Tibial artery (tissue), 4 donors: ENCODE measurements around the gene SMC3.
"Not testable (repeated sequence)": the region's sequence is repeated elsewhere in the genome, so short reads cannot be mapped to it uniquely, and the experiment has no call there.

Source experiments
- DNase-seq, 2 donors: peaks; one replicate each; pipeline ENCODE4 v3.0.0-alpha.2; 2019
- H3K27ac ChIP-seq, 2 donors: fragments of 200-600 bp; sonication (generic) in 1 of 2; 1 replicate in 1 of 2; 2 replicates in 1 of 2; pipeline ENCODE4 v1.5.1; 2018 to 2019; ENCODE audit warnings: mild to moderate bottlenecking in 1 of 2
- H3K27me3 ChIP-seq, 2 donors: fragments of 200-600 bp; sonication (generic) in 1 of 2; one replicate each; pipeline versions ENCODE4 v1.5.1 to v1.6.0; 2016 to 2019
- H3K36me3 ChIP-seq, 3 donors: fragments of 200-600 bp; sonication (generic) in 2 of 3; one replicate each; pipeline ENCODE4 v1.5.1; 2016 to 2019; ENCODE audit warnings: mild to moderate bottlenecking in 2 of 3
- H3K4me1 ChIP-seq, 4 donors: fragments of 200-600 bp; sonication (generic) in 2 of 4; 1 replicate in 3 of 4; 2 replicates in 1 of 4; pipeline ENCODE4 v1.5.1; 2016 to 2019
- H3K4me3 ChIP-seq, 2 donors: fragments of 200-600 bp; sonication (generic) in 1 of 2; 1 replicate in 1 of 2; 2 replicates in 1 of 2; pipeline ENCODE4 v1.5.1; 2018 to 2019; ENCODE audit warnings: mild to moderate bottlenecking in 2 of 2
- H3K9me3 ChIP-seq, 3 donors: fragments of 200-600 bp; sonication (generic) in 1 of 3; one replicate each; pipeline ENCODE4 v1.5.1; 2016 to 2019
- CTCF ChIP-seq, 2 experiments: fragments of 200-600 bp in 1 of 2; fragments of 450-650 bp in 1 of 2; IDR thresholded peaks; one replicate each; pipeline ENCODE4 v1.5.1; 2017 to 2019; ENCODE audit warnings: antibody characterized with exemption in 2 of 2, mild to moderate bottlenecking in 1 of 2, moderate library complexity in 1 of 2
- intact Hi-C: fragments of 100-400 bp; cut with DNase I; formaldehyde crosslinking; loops from one replicate; pipeline ENCODE4 v1.15.0; 2023; ENCODE audit warnings: low total_unique reads

The SMC3 gene

GRCh38 chr10:110636932-110637557, 69.5 kb downstream of the SMC3 start:
- no peaks in the 10 kb centered on the region for H3K27me3 ChIP-seq
- no peak for DNase-seq
- peak overlapping the region; percentile 23 to 54 for H3K27ac ChIP-seq
- H3K36me3 ChIP-seq = no peaks in the 10 kb centered on the region
- no peaks in the 10 kb centered on the region for H3K9me3 ChIP-seq
- H3K4me3 ChIP-seq = no peak overlapping the region
- intact Hi-C loops = no loop called here
- peaks cover 0 to 27% (median 16%) of the 10 kb centered on the region in 4 donors for H3K4me1 ChIP-seq
- no peak for TF ChIP-seq CTCF (IDR thresholded peaks at IDR 0.05)

GRCh38 chr10:110637558-110638053, 70.1 kb downstream of the SMC3 start:
- no peaks in the 10 kb centered on the region for H3K9me3 ChIP-seq
- peaks cover 0 to 27% (median 16%) of the 10 kb centered on the region in 4 donors for H3K4me1 ChIP-seq
- H3K27ac ChIP-seq = peak overlapping the region; percentile 23 to 54
- intact Hi-C loops = no loop called here
- H3K27me3 ChIP-seq = no peaks in the 10 kb centered on the region
- no peaks in the 10 kb centered on the region for H3K36me3 ChIP-seq
- TF ChIP-seq CTCF (IDR thresholded peaks at IDR 0.05) = no peak
- H3K4me3 ChIP-seq = no peak overlapping the region
- DNase-seq = no peak

DNA sequence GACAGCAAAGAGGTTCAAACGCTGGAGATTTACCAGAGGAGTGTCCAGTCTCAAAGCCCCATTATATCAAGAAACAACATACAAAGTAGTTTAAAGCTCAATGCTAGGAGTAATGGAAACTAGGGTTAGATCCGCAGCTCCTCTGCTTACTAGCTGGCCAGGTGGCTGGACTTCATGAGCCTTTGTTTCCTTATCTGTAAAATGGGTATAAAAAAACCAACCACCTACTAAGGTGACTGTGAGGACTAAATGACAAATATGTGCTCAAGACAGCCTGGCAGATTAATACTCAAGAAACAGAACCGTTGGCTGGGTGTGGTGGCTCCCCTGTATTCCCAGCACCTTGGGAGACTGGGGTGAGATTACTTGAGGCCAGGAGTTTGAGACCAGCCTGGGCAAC, 70.8 kb downstream of the SMC3 start:
- H3K27ac ChIP-seq = no peak overlapping the region
- H3K4me3 ChIP-seq = no peak overlapping the region
- H3K27me3 ChIP-seq = peaks cover 0 to 5% of the 10 kb centered on the region in 2 donors
- H3K36me3 ChIP-seq = no peaks in the 10 kb centered on the region
- H3K4me1 ChIP-seq = peaks cover 0 to 31% (median 20%) of the 10 kb centered on the region in 4 donors
- DNase-seq = no peak
- TF ChIP-seq CTCF (IDR thresholded peaks at IDR 0.05) = no peak
- no peaks in the 10 kb centered on the region for H3K9me3 ChIP-seq
- intact Hi-C loops = no loop called here

DNA sequence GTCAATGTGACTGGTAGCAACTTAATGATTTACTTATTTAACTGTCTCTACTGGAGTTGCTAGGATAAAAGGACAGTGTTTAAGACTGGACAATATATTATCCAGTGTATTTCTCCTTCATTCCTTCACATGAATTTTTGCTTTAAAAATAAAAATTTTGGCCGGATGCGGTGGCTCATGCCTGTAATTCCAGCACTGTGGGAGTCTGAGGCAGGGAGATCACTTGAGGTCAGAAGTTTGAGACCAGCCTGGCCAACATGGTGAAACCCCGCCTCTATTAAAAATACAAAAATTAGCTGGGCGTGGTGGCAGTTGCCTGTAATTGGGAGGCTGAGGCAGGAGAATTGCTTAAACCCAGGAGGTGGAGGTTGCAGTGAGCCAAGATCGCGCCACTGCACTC, 71.6 kb downstream of the SMC3 start:
- H3K9me3 ChIP-seq, H3K4me3 ChIP-seq, DNase-seq, intact Hi-C loops, H3K36me3 ChIP-seq, H3K27ac ChIP-seq: not testable (repeated sequence)
- H3K4me1 ChIP-seq = peaks cover 0 to 38% (median 25%) of the 10 kb centered on the region in 4 donors
- H3K27me3 ChIP-seq = peaks cover 0 to 11% of the 10 kb centered on the region in 2 donors

DNA sequence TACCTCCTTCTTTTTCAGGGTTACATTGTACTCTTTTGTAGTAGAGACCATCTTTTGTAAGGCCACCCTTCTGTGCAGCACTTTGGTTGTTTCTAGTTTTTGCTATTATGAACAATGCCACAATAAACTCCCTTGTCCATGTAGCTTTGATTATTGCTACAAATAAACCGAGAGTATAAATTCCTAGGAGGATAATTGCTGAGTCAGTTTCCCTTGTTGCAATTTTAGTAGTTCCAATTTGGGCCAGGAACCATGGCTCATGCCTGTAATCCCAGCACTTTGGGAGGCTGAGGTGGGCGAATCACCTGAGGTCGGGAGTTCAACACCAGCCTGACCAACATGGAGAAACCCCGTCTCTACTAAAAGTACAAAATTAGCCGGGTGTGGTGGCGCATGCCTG, 72.4 kb downstream of the SMC3 start:
- H3K9me3 ChIP-seq, H3K27ac ChIP-seq, H3K36me3 ChIP-seq, DNase-seq, H3K4me3 ChIP-seq, intact Hi-C loops: not testable (repeated sequence)
- H3K27me3 ChIP-seq = peaks cover 0 to 19% of the 10 kb centered on the region in 2 donors
- H3K4me1 ChIP-seq = peaks cover 0 to 41% (median 29%) of the 10 kb centered on the region in 4 donors

GRCh38 chr10:110641256-110641655, 73.8 kb downstream of the SMC3 start:
- TF ChIP-seq CTCF (IDR thresholded peaks at IDR 0.05) = no peak
- no peaks in the 10 kb centered on the region for H3K9me3 ChIP-seq
- H3K27me3 ChIP-seq = peaks cover 3 to 29% of the 10 kb centered on the region in 2 donors
- no peak for DNase-seq
- H3K27ac ChIP-seq = no peak overlapping the region
- intact Hi-C loops = no loop called here
- H3K4me3 ChIP-seq = no peak overlapping the region
- peaks cover 0 to 36% (median 28%) of the 10 kb centered on the region in 4 donors for H3K4me1 ChIP-seq
- no peaks in the 10 kb centered on the region for H3K36me3 ChIP-seq
